SK-N-SH treated with all-trans-retinoic acid at 6 μM for 48 hours (cell line): ENCODE results near the gene NUB1.

Experiments
- ATAC-seq: fragments of 200-7000 bp; cut with Tn5 transposase; 3 replicates; pipeline ENCODE4 v1.9.1; 2020; ENCODE audit warnings: mild to moderate bottlenecking, moderate library complexity
- BACH2 ChIP-seq: fragments of 250-450 bp; sonication (Bioruptor Pico); IDR thresholded peaks from 2 replicates; pipeline ENCODE4 v1.9.0; 2021; ENCODE audit warnings: mild to moderate bottlenecking, borderline replicate concordance
- CSDC2 ChIP-seq: fragments of 250-450 bp; sonication (Bioruptor Pico); IDR thresholded peaks from 2 replicates; pipeline ENCODE4 v1.5.0; 2020; ENCODE audit warnings: mild to moderate bottlenecking, moderate library complexity
- ESRRG ChIP-seq: fragments of 250-450 bp; sonication (Bioruptor Pico); IDR thresholded peaks from 2 replicates; pipeline ENCODE4 v1.6.1; 2021; ENCODE audit warnings: mild to moderate bottlenecking
- GLIS3 ChIP-seq: fragments of 250-450 bp; sonication (Bioruptor Pico); IDR thresholded peaks from 2 replicates; pipeline ENCODE4 v1.5.0; 2020; ENCODE audit warnings: mild to moderate bottlenecking, moderate library complexity
- ISL1 ChIP-seq: fragments of 250-450 bp; sonication (Bioruptor Pico); IDR thresholded peaks from 2 replicates; pipeline ENCODE4 v2.1.2; 2022; ENCODE audit warnings: mild to moderate bottlenecking, moderate library complexity
- OSR1 ChIP-seq: fragments of 250-450 bp; sonication (Bioruptor Pico); IDR thresholded peaks from 2 replicates; pipeline ENCODE4 v1.8.0; 2022; ENCODE audit warnings: moderate library complexity, mild to moderate bottlenecking, inconsistent platforms
- PATZ1 ChIP-seq: fragments of 250-450 bp; sonication (Bioruptor Pico); IDR thresholded peaks from 2 replicates; pipeline ENCODE4 v1.8.0; 2020; ENCODE audit warnings: mild to moderate bottlenecking, moderate library complexity, borderline replicate concordance
- PPARA ChIP-seq: fragments of 250-450 bp; sonication (Bioruptor Pico); IDR thresholded peaks from 2 replicates; pipeline ENCODE4 v1.5.0; 2020; ENCODE audit warnings: mild to moderate bottlenecking, borderline replicate concordance
- RARB ChIP-seq: fragments of 250-450 bp; sonication (Bioruptor Pico); IDR thresholded peaks from 2 replicates; pipeline ENCODE4 v1.8.0; 2021; ENCODE audit warnings: mild to moderate bottlenecking, moderate library complexity
- TCF4 ChIP-seq: fragments of 250-450 bp; sonication (Bioruptor Pico); IDR thresholded peaks from 2 replicates; pipeline ENCODE4 v1.8.0; 2021; ENCODE audit warnings: mild to moderate bottlenecking, moderate library complexity, borderline replicate concordance
- TSHZ2 ChIP-seq: fragments of 250-450 bp; sonication (Bioruptor Pico); IDR thresholded peaks from 2 replicates; pipeline ENCODE4 v1.5.0; 2020; ENCODE audit warnings: mild to moderate bottlenecking, moderate library complexity
- ZC3H10 ChIP-seq: fragments of 250-450 bp; sonication (Bioruptor Pico); IDR thresholded peaks from 2 replicates; pipeline ENCODE4 v1.5.1; 2021; ENCODE audit warnings: mild to moderate bottlenecking, moderate library complexity
- ZFP3 ChIP-seq: fragments of 250-450 bp; sonication (Bioruptor Pico); IDR thresholded peaks from 2 replicates; pipeline ENCODE4 v1.5.0; 2020; ENCODE audit warnings: mild to moderate bottlenecking, moderate library complexity
- ZNF565 ChIP-seq: fragments of 450-650 bp; formaldehyde crosslinking; conservative IDR thresholded peaks from 2 replicates; pipeline ENCODE4 v1.5.0; 2020; ENCODE audit warnings: low read depth, mild to moderate bottlenecking, moderate library complexity
- ZNF70 ChIP-seq: fragments of 450-650 bp; formaldehyde crosslinking; IDR thresholded peaks from 2 replicates; pipeline ENCODE4 v1.5.0; 2020; ENCODE audit warnings: mild to moderate bottlenecking, moderate library complexity
- ZNF8 ChIP-seq: fragments of 450-650 bp; formaldehyde crosslinking; IDR thresholded peaks from 2 replicates; pipeline ENCODE4 v1.5.0; 2020; ENCODE audit warnings: mild to moderate bottlenecking, moderate library complexity
- TF ChIP-seq, protein P1 (sequence below): fragments of 250-450 bp; sonication (Bioruptor Pico); IDR thresholded peaks from 2 replicates; pipeline ENCODE4 v1.5.1; 2021; ENCODE audit warnings: mild to moderate bottlenecking, moderate library complexity
- TF ChIP-seq, protein P2 (sequence below): fragments of 250-450 bp; sonication (Bioruptor Pico); IDR thresholded peaks from 2 replicates; pipeline ENCODE4 v1.8.0; 2021; ENCODE audit warnings: low read depth, mild to moderate bottlenecking, moderate library complexity, borderline replicate concordance
- TF ChIP-seq, protein P3 (sequence below): fragments of 250-450 bp; sonication (Bioruptor Pico); IDR thresholded peaks from 2 replicates; pipeline ENCODE4 v1.5.1; 2020; ENCODE audit warnings: low read depth, mild to moderate bottlenecking, moderate library complexity

NUB1 gene

GRCh38 chr7:151336027-151336708 lies 5.4 kb upstream of the NUB1 start (continued):
- TF ChIP-seq, protein P1, sequence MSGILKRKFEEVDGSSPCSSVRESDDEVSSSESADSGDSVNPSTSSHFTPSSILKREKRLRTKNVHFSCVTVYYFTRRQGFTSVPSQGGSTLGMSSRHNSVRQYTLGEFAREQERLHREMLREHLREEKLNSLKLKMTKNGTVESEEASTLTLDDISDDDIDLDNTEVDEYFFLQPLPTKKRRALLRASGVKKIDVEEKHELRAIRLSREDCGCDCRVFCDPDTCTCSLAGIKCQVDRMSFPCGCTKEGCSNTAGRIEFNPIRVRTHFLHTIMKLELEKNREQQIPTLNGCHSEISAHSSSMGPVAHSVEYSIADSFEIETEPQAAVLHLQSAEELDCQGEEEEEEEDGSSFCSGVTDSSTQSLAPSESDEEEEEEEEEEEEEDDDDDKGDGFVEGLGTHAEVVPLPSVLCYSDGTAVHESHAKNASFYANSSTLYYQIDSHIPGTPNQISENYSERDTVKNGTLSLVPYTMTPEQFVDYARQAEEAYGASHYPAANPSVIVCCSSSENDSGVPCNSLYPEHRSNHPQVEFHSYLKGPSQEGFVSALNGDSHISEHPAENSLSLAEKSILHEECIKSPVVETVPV, result no peak
- TF ChIP-seq OSR1 (CRISPR knock-in tag) (no peak), GLIS3 (no peak), TCF4 (CRISPR knock-in tag) (no peak), ISL1 (CRISPR knock-in tag) (no peak)

GRCh38 chr7:151337346-151337745 lies 4.3 kb upstream of the NUB1 start:
- TF ChIP-seq CSDC2 (CRISPR knock-in tag) (no peak), ZNF565 (CRISPR knock-in tag) (no peak), ZFP3 (no peak), GLIS3 (no peak), PATZ1 (CRISPR knock-in tag) (no peak), ESRRG (CRISPR knock-in tag) (no peak), TSHZ2 (CRISPR knock-in tag) (no peak), OSR1 (CRISPR knock-in tag) (no peak), TCF4 (CRISPR knock-in tag) (no peak), ISL1 (CRISPR knock-in tag) (no peak), RARB (CRISPR knock-in tag) (no peak), BACH2 (CRISPR knock-in tag) (no peak), PPARA (no peak), ZNF70 (CRISPR knock-in tag) (no peak), ZNF8 (CRISPR knock-in tag) (no peak)
- TF ChIP-seq, protein P2, sequence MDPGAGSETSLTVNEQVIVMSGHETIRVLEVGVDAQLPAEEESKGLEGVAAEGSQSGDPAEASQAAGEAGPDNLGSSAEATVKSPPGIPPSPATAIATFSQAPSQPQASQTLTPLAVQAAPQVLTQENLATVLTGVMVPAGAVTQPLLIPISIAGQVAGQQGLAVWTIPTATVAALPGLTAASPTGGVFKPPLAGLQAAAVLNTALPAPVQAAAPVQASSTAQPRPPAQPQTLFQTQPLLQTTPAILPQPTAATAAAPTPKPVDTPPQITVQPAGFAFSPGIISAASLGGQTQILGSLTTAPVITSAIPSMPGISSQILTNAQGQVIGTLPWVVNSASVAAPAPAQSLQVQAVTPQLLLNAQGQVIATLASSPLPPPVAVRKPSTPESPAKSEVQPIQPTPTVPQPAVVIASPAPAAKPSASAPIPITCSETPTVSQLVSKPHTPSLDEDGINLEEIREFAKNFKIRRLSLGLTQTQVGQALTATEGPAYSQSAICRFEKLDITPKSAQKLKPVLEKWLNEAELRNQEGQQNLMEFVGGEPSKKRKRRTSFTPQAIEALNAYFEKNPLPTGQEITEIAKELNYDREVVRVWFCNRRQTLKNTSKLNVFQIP (CRISPR knock-in tag), result no peak
- TF ChIP-seq, protein P1, result no peak
- ATAC-seq, result no peak

- no peak for ATAC-seq
- no peak for TF ChIP-seq TSHZ2 (CRISPR knock-in tag)
- no peak for TF ChIP-seq TCF4 (CRISPR knock-in tag)
- no peak for TF ChIP-seq ZNF565 (CRISPR knock-in tag)
- TF ChIP-seq, protein P3, sequence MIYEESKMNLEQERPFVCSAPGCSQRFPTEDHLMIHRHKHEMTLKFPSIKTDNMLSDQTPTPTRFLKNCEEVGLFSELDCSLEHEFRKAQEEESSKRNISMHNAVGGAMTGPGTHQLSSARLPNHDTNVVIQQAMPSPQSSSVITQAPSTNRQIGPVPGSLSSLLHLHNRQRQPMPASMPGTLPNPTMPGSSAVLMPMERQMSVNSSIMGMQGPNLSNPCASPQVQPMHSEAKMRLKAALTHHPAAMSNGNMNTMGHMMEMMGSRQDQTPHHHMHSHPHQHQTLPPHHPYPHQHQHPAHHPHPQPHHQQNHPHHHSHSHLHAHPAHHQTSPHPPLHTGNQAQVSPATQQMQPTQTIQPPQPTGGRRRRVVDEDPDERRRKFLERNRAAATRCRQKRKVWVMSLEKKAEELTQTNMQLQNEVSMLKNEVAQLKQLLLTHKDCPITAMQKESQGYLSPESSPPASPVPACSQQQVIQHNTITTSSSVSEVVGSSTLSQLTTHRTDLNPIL (CRISPR knock-in tag), result no peak
- TF ChIP-seq, protein P2 (CRISPR knock-in tag), result no peak
- no peak for TF ChIP-seq ZC3H10 (CRISPR knock-in tag)
- TF ChIP-seq PATZ1 (CRISPR knock-in tag), result no peak
Observed at GRCh38 chr7:151338809-151339208, 2.8 kb upstream of the NUB1 start.
